ENCODE results near the gene ASGR2. TPM values are rescaled to one million over a fixed set of nuclear protein-coding genes. Genes with fewer than 3 reads are reported as not detected.

The ASGR2 gene
- total RNA-seq, 1 donor from 2014 or later = 1.3 TPM

- ATAC-seq (no peak), DNase-seq (no peak)
- Histone ChIP-seq H3K27ac (no peak overlapping the region), H3K4me1 (no peaks in the 10 kb centered on the region), H3K4me3 (no peak overlapping the region), H3K27me3 (peaks cover 5% of the 10 kb centered on the region), H3K9me3 (no peaks in the 10 kb centered on the region), H3K36me3 (no peaks in the 10 kb centered on the region)
- intact Hi-C loops (cut with DNase I) = no loop called here
- TF ChIP-seq, protein P1, sequence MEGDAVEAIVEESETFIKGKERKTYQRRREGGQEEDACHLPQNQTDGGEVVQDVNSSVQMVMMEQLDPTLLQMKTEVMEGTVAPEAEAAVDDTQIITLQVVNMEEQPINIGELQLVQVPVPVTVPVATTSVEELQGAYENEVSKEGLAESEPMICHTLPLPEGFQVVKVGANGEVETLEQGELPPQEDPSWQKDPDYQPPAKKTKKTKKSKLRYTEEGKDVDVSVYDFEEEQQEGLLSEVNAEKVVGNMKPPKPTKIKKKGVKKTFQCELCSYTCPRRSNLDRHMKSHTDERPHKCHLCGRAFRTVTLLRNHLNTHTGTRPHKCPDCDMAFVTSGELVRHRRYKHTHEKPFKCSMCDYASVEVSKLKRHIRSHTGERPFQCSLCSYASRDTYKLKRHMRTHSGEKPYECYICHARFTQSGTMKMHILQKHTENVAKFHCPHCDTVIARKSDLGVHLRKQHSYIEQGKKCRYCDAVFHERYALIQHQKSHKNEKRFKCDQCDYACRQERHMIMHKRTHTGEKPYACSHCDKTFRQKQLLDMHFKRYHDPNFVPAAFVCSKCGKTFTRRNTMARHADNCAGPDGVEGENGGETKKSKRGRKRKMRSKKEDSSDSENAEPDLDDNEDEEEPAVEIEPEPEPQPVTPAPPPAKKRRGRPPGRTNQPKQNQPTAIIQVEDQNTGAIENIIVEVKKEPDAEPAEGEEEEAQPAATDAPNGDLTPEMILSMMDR (IDR thresholded peaks at IDR 0.05) = no peak
Observed at GRCh38 chr17:7144213-7144612, 29.6 kb upstream of the ASGR2 start.

DNA sequence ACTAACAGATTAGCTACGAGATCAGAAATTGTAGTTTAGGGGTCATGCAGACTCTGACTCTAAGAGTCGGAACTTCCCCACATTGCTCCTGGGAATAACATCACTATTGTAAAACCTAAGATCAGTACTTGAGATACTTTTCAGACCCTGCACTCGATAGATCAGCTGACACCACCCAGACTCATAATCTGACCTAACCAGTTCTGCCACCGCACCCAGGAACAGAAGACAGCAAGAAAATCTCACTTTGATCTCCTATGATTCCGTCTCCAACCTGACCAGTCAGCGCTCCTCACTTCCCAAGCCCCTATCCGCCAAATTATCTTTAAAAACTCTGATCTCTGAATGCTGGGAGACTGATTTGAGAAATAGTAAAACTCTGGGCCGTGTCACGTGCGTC lies 27.2 kb upstream of the ASGR2 start:
- Histone ChIP-seq H3K27ac (no peak overlapping the region), H3K4me3 (peak overlapping the region; percentile 25), H3K27me3 (peaks cover 5% of the 10 kb centered on the region), H3K36me3 (no peaks in the 10 kb centered on the region), H3K9me3 (no peaks in the 10 kb centered on the region), H3K4me1 (no peaks in the 10 kb centered on the region)
- ATAC-seq (peak; percentile 17), DNase-seq (peak; percentile 51)
- TF ChIP-seq, protein P1 (IDR thresholded peaks at IDR 0.05) = no peak
- intact Hi-C loops (cut with DNase I) = no loop called here

DNA sequence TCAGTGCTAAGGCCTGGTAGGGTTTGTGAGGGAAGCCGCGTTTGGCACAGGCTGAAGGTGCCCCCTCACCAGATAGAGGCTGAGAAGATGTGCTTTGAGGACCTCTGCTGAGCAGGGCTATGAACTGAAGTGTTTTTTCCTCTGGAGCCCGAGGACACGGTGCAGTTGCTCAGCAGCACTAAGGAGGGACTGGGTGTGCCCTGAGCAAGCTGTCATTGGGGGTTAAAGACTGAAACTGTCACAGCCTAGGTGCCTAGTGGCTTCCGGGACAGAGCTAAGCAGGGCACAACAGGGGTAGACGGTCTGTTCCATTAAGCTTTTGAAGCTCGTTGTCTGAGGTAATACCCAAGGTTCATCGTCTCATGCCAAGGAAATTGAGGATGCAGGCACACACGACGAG lies 24.8 kb upstream of the ASGR2 start:
- DNase-seq = no peak
- no peak overlapping the region for H3K4me3 ChIP-seq
- H3K36me3 ChIP-seq = no peaks in the 10 kb centered on the region
- intact Hi-C loops (cut with DNase I) = loop anchor here (5.0 kb wide), 1 partner anchor 87 kb away; no protein-coding TSS in a partner anchor
- no peak for ATAC-seq
- peaks cover 3% of the 10 kb centered on the region for H3K4me1 ChIP-seq
- no peak overlapping the region for H3K27ac ChIP-seq
- TF ChIP-seq, protein P1 (IDR thresholded peaks at IDR 0.05) = no peak
- peaks cover 5% of the 10 kb centered on the region for H3K27me3 ChIP-seq
- H3K9me3 ChIP-seq = no peaks in the 10 kb centered on the region

DNA sequence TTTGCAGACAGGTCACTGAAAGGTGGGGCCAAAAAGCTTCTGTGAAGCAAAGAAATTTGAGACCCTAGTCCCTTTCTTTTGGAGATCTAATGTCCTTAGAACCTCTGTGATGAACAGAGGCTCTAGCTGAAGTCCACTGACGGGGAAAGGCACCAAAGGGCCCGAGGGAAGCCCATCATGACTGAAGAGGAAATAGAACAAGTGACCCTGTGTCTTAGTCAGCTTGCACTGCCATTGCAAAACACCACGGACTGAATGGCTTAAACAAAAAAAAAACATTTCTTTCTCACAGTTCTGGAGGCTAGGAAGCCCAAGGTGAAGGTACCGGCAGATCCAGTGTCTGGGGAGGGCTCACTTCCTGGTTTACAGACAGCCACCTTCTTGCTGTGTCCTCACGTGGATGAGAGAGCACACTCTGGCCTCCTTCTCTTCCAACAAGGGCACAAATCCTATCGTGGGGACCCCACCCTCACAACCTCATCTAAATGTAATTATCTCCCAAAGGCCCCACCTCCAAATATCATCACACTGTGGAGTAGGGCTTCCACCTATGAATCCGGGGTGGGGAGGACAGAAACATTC lies 24.3 kb upstream of the ASGR2 start:
- peaks cover 3% of the 10 kb centered on the region for H3K4me1 ChIP-seq
- TF ChIP-seq, protein P1 (IDR thresholded peaks at IDR 0.05) = no peak
- H3K36me3 ChIP-seq = no peaks in the 10 kb centered on the region
- peak; percentile 48 for ATAC-seq
- peaks cover 5% of the 10 kb centered on the region for H3K27me3 ChIP-seq
- DNase-seq = no peak
- no peaks in the 10 kb centered on the region for H3K9me3 ChIP-seq
- intact Hi-C loops (cut with DNase I) = loop anchor here (5.0 kb wide), 1 partner anchor 87 kb away; no protein-coding TSS in a partner anchor
- no peak overlapping the region for H3K27ac ChIP-seq
- H3K4me3 ChIP-seq = no peak overlapping the region

GRCh38 chr17:7137171-7137943 lies 22.7 kb upstream of the ASGR2 start:
- Histone ChIP-seq H3K27ac (no peak overlapping the region), H3K36me3 (no peaks in the 10 kb centered on the region), H3K4me3 (peak overlapping the region; percentile 30), H3K27me3 (peaks cover 5% of the 10 kb centered on the region), H3K9me3 (no peaks in the 10 kb centered on the region), H3K4me1 (peaks cover 3% of the 10 kb centered on the region)
- intact Hi-C loops (cut with DNase I) = loop anchor here (5.0 kb wide), 1 partner anchor 85 kb away; no protein-coding TSS in a partner anchor
- ATAC-seq = peak; percentile 74
- TF ChIP-seq, protein P1 (IDR thresholded peaks at IDR 0.05) = no peak
- DNase-seq = peak; percentile 70

Data from upper lobe of right lung (tissue), 1 donor.